ENCODE measurements around the gene SLC7A6. TPM values are rescaled to one million over a fixed set of nuclear protein-coding genes. Genes with fewer than 3 reads are reported as not detected.

SLC7A6 gene
- total and polyA plus RNA-seq, 2 of the 8 experiments (the other 6 are each of a cell fraction or from before 2014, with no cell fraction given): 28.0 to 37.8 TPM

- TF ChIP-seq KDM4A (IDR thresholded peaks at IDR 0.05; ENCODE audit: low read depth, low read length, severe bottlenecking): peak; percentile 90
These were observed 19.1 kb upstream of the SLC7A6 start, which contains the start of gene PLA2G15 (continued) for GRCh38 chr16:68244903-68245853.
